H1 (cell line): Measurements from ENCODE around the gene KCNAB2. TPM values are rescaled to one million over a fixed set of nuclear protein-coding genes. Genes with fewer than 3 reads are reported as not detected.

ENCODE experiments used
- BRCA1 ChIP-seq: IDR thresholded peaks from 2 replicates; pipeline ENCODE4 v1.6.1; 2012; ENCODE audit warnings: low read depth, low read length, improper control_type of control experiment
- CHD7 ChIP-seq: fragments of 300-600 bp; sonication (generic); IDR thresholded peaks from 2 replicates; pipeline ENCODE4 v1.7.1; 2012; ENCODE audit warnings: low read length, moderate library complexity, mild to moderate bottlenecking, inconsistent platforms; ENCODE audit not compliant: insufficient replicate concordance
- HDAC2 ChIP-seq, 2 experiments: fragments of 300-600 bp in 1 of 2; sonication (generic) in 1 of 2; IDR thresholded peaks; 2 replicates each; pipeline ENCODE4 v1.6.1; 2011 to 2012; ENCODE audit warnings: low read depth in 2 of 2, low read length in 2 of 2, mild to moderate bottlenecking in 2 of 2, moderate library complexity in 2 of 2, borderline replicate concordance in 1 of 2, inconsistent platforms in 1 of 2
- KDM4A ChIP-seq: IDR thresholded peaks from one replicate; pipeline ENCODE4 v1.7.1; 2012; ENCODE audit warnings: low read depth, mild to moderate bottlenecking, moderate library complexity, low read length, inconsistent platforms; ENCODE audit not compliant: severe bottlenecking
- polyA plus RNA-seq, 7 experiments: library from polyadenylated mRNA; depleted of rRNA in 3 of 7; stranded (reverse) in 5 of 7; unstranded in 2 of 7; fragments of >200 nt in 5 of 7; fragments of 200-250 nt in 2 of 7; gene quantifications; 1 replicate in 5 of 7; 2 replicates in 1 of 7; 4 replicates in 1 of 7; pipeline versions ENCODE4 v1.2.1 to v1.2.3, GENCODE V29; 2011 to 2013; ENCODE audit warnings: missing spikeins in 2 of 7, mixed read lengths in 2 of 7
- total RNA-seq: library from RNA; stranded (reverse); fragmentation: NEBNext Ultra II Directional; extraction: Animal tissue kit (Norgen Biotek cat#: 25700); gene quantifications from 2 replicates; pipeline ENCODE4 v1.2.1, GENCODE V29; 2021

The KCNAB2 gene
- total and polyA plus RNA-seq, 2 of the 8 experiments (the other 6 are each of a cell fraction or from before 2014, with no cell fraction given), result 4.5 to 7.0 TPM

GRCh38 chr1:6011946-6012258 is 33.8 kb upstream of the KCNAB2 start (continued):
- TF ChIP-seq HDAC2 (IDR thresholded peaks at IDR 0.05; ENCODE audit: borderline replicate concordance in 1 of 2, low read depth in 2 of 2, low read length in 2 of 2), result no peak
- TF ChIP-seq KDM4A, result no peak
- no peak for TF ChIP-seq BRCA1
- TF ChIP-seq CHD7, result no peak
